CD14-positive monocyte (primary cell): ENCODE measurements around the gene SSH3. TPM values are rescaled to one million over a fixed set of nuclear protein-coding genes. Genes with fewer than 3 reads are reported as not detected.
A peak's percentile ranks its signal among the peaks of the same experiment; 100 is the strongest.

Experiments used
- DNase-seq, 3 donors: peaks; one replicate each; pipeline ENCODE4 v3.0.0-alpha.2; 2011 to 2022
- H2AFZ ChIP-seq: 2 replicates; pipeline ENCODE4 v1.6.0; 2012; ENCODE audit warnings: mild to moderate bottlenecking, low read depth, low read length, inconsistent platforms; ENCODE audit not compliant: insufficient read depth, poor library complexity, severe bottlenecking
- H3K27ac ChIP-seq, 2 donors: 1 replicate in 1 of 2; 2 replicates in 1 of 2; pipeline ENCODE4 v1.5.1; 2012 to 2013; ENCODE audit warnings: low read length in 2 of 2, control low read depth in 1 of 2, inconsistent platforms in 1 of 2, low read depth in 1 of 2, mild to moderate bottlenecking in 1 of 2
- H3K27me3 ChIP-seq, 2 donors: one replicate each; pipeline versions ENCODE4 v1.6.0 to v1.6.1; 2011 to 2013; ENCODE audit warnings: low read length in 2 of 2; ENCODE audit not compliant: control insufficient read depth in 2 of 2, insufficient read depth in 2 of 2
- H3K36me3 ChIP-seq, 2 donors: replicated peaks in 1 of 2; 1 replicate in 1 of 2; 2 replicates in 1 of 2; pipeline versions ENCODE4 v1.5.1 to v1.6.1; 2012 to 2013; ENCODE audit warnings: low read length in 2 of 2, control low read depth in 1 of 2, inconsistent platforms in 1 of 2, mild to moderate bottlenecking in 1 of 2; ENCODE audit not compliant: insufficient read depth in 2 of 2, control insufficient read depth in 1 of 2
- H3K4me1 ChIP-seq, 2 donors: 1 replicate in 1 of 2; 2 replicates in 1 of 2; pipeline versions ENCODE4 v1.5.1 to v1.6.1; 2012 to 2013; ENCODE audit warnings: low read length in 2 of 2, control low read depth in 1 of 2, inconsistent platforms in 1 of 2, mild to moderate bottlenecking in 1 of 2, moderate library complexity in 1 of 2; ENCODE audit not compliant: insufficient read depth in 2 of 2, control insufficient read depth in 1 of 2
- H3K4me2 ChIP-seq: replicated peaks from 2 replicates; pipeline ENCODE3; 2012; ENCODE audit warnings: low read length, moderate library complexity, mild to moderate bottlenecking; ENCODE audit not compliant: poor library complexity, severe bottlenecking; ENCODE audit errors: extremely low read depth
- H3K4me3 ChIP-seq, 3 experiments: fragments of 200-600 bp in 1 of 3; sonication (generic) in 1 of 3; replicated peaks in 1 of 3; 1 replicate in 2 of 3; 2 replicates in 1 of 3; pipeline ENCODE4 v1.5.1; 2011 to 2013; ENCODE audit warnings: low read length in 3 of 3, mild to moderate bottlenecking in 3 of 3, control low read depth in 2 of 3, low read depth in 2 of 3, inconsistent platforms in 1 of 3, moderate library complexity in 1 of 3
- H3K79me2 ChIP-seq: 2 replicates; pipeline ENCODE4 v1.6.0; 2012; ENCODE audit warnings: mild to moderate bottlenecking, control low read depth, inconsistent platforms, low read length, moderate library complexity; ENCODE audit not compliant: insufficient read depth
- H3K9ac ChIP-seq: 2 replicates; pipeline ENCODE4 v1.6.0; 2017; ENCODE audit warnings: low read length, mild to moderate bottlenecking; ENCODE audit not compliant: insufficient read depth, poor library complexity, severe bottlenecking
- H3K9me3 ChIP-seq, 2 donors: replicated peaks in 1 of 2; 1 replicate in 1 of 2; 2 replicates in 1 of 2; pipeline versions ENCODE4 v1.5.1 to v1.6.1; 2012 to 2013; ENCODE audit warnings: low read length in 2 of 2, control low read depth in 1 of 2; ENCODE audit not compliant: control insufficient read depth in 1 of 2, insufficient read depth in 1 of 2
- H4K20me1 ChIP-seq: 2 replicates; pipeline ENCODE4 v1.6.0; 2012; ENCODE audit warnings: mild to moderate bottlenecking, low read length, control low read depth, moderate library complexity; ENCODE audit not compliant: insufficient read depth
- H3K27ac Mint-ChIP-seq, 7 donors: one replicate each; pipeline ENCODE4 v1.8.0; 2020; ENCODE audit warnings: mild to moderate bottlenecking in 7 of 7, mixed read lengths in 7 of 7, moderate library complexity in 6 of 7, inconsistent platforms in 2 of 7
- H3K27me3 Mint-ChIP-seq, 3 donors: one replicate each; pipeline ENCODE4 v1.8.0; 2021 to 2022; ENCODE audit warnings: low read depth in 3 of 3, mild to moderate bottlenecking in 3 of 3, mixed read lengths in 3 of 3, moderate library complexity in 3 of 3, inconsistent platforms in 1 of 3
- H3K36me3 Mint-ChIP-seq, 2 donors: one replicate each; pipeline ENCODE4 v1.8.0; 2020; ENCODE audit warnings: mixed read lengths in 2 of 2, inconsistent platforms in 1 of 2, mild to moderate bottlenecking in 1 of 2
- H3K4me1 Mint-ChIP-seq: one replicate; pipeline ENCODE4 v1.8.0; 2020; ENCODE audit warnings: mild to moderate bottlenecking, mixed read lengths
- H3K4me3 Mint-ChIP-seq, 2 donors: one replicate each; pipeline ENCODE4 v1.8.0; 2020; ENCODE audit warnings: mild to moderate bottlenecking in 2 of 2, mixed read lengths in 2 of 2, moderate library complexity in 1 of 2
- H3K9me3 Mint-ChIP-seq, 7 donors: one replicate each; pipeline ENCODE4 v1.8.0; 2020 to 2022; ENCODE audit warnings: mixed read lengths in 7 of 7, mild to moderate bottlenecking in 6 of 7, moderate library complexity in 6 of 7, inconsistent platforms in 2 of 7
- WGBS: methylation state at CpG from one replicate; pipeline ENCODE4 v1.1.5; 2013; ENCODE audit warnings: missing lambda C conversion rate; ENCODE audit not compliant: insufficient coverage; 5-methylcytosine and 5-hydroxymethylcytosine counted together
- intact Hi-C, 2 donors: fragments of 100-400 bp; cut with micrococcal nuclease; formaldehyde crosslinking; loops; one replicate each; pipeline versions ENCODE4 v1.15.0 to v1.15.1; 2023
- polyA plus RNA-seq, 3 donors: library from polyadenylated mRNA; depleted of rRNA in 1 of 3; unstranded in 2 of 3; stranded (reverse) in 1 of 3; fragments of 300-500 nt in 2 of 3; fragments of >200 nt in 1 of 3; fragmentation: Illumina TruSeq in 2 of 3; gene quantifications; 1 replicate in 2 of 3; 2 replicates in 1 of 3; pipeline ENCODE4 v1.2.3, GENCODE V29; 2012 to 2021
- TF ChIP-seq, protein P1 (sequence below): fragments of 200-600 bp; IDR thresholded peaks from one replicate; pipeline ENCODE4 v1.8.0; 2022; ENCODE audit warnings: antibody characterized with exemption, mild to moderate bottlenecking

The SSH3 gene
- polyA plus RNA-seq, 3 donors = 3.6 to 23.3 (median 5.8) TPM

DNA sequence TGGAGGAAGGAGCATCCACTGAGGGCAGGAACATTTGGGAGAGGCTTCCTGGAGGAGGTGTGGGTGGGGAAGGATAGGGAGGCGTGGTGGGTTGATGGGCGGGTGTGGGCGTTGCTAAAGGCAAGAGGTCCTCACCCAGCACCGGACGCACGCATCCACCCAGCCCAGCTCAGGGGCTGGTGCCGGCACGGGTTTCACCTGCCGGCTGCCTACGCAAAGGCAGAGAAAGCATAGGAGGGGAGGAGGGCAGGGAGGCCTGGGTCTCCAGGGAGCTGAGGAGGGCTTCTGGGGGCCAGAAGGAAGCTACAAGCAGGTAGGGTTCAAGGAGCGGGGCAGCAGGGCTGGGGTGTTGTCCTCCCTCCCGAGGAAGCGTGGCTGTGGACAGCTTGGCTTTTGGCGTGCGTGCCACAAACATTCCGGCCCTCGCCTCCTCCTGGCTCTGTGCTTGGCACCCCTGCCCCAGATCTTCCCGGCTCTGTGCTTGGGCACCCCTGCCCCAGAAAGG, 7.8 kb downstream of the SSH3 start:
- H3K27me3 ChIP-seq = no peaks in the 10 kb centered on the region
- peak overlapping the region in 2 of 7 donors; percentile 45 to 61 for H3K27ac Mint-ChIP-seq
- 94% methylated on average over 14 of the region's 18 CpGs for WGBS
- no peak overlapping the region for H3K4me2 ChIP-seq
- peaks cover 29% of the 10 kb centered on the region for H3K4me1 Mint-ChIP-seq
- no peak overlapping the region for H3K4me3 ChIP-seq
- TF ChIP-seq, protein P1, sequence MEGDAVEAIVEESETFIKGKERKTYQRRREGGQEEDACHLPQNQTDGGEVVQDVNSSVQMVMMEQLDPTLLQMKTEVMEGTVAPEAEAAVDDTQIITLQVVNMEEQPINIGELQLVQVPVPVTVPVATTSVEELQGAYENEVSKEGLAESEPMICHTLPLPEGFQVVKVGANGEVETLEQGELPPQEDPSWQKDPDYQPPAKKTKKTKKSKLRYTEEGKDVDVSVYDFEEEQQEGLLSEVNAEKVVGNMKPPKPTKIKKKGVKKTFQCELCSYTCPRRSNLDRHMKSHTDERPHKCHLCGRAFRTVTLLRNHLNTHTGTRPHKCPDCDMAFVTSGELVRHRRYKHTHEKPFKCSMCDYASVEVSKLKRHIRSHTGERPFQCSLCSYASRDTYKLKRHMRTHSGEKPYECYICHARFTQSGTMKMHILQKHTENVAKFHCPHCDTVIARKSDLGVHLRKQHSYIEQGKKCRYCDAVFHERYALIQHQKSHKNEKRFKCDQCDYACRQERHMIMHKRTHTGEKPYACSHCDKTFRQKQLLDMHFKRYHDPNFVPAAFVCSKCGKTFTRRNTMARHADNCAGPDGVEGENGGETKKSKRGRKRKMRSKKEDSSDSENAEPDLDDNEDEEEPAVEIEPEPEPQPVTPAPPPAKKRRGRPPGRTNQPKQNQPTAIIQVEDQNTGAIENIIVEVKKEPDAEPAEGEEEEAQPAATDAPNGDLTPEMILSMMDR = no peak
- peaks cover 49 to 52% of the 10 kb centered on the region in 2 donors for H3K36me3 ChIP-seq
- no peaks in the 10 kb centered on the region for H3K9me3 Mint-ChIP-seq
- H3K27me3 Mint-ChIP-seq = no peaks in the 10 kb centered on the region
- no peaks in the 10 kb centered on the region for H3K79me2 ChIP-seq
- no peak for DNase-seq
- intact Hi-C loops = no loop called here
- H3K27ac ChIP-seq = no peak overlapping the region
- peaks cover 43 to 56% of the 10 kb centered on the region in 2 donors for H3K36me3 Mint-ChIP-seq
- peaks cover 17% of the 10 kb centered on the region for H4K20me1 ChIP-seq
- no peak overlapping the region for H3K4me3 Mint-ChIP-seq
- peaks cover 26 to 29% of the 10 kb centered on the region in 2 donors for H3K4me1 ChIP-seq
- H2AFZ ChIP-seq = no peak overlapping the region
- no peak overlapping the region for H3K9ac ChIP-seq
- no peaks in the 10 kb centered on the region for H3K9me3 ChIP-seq

DNA sequence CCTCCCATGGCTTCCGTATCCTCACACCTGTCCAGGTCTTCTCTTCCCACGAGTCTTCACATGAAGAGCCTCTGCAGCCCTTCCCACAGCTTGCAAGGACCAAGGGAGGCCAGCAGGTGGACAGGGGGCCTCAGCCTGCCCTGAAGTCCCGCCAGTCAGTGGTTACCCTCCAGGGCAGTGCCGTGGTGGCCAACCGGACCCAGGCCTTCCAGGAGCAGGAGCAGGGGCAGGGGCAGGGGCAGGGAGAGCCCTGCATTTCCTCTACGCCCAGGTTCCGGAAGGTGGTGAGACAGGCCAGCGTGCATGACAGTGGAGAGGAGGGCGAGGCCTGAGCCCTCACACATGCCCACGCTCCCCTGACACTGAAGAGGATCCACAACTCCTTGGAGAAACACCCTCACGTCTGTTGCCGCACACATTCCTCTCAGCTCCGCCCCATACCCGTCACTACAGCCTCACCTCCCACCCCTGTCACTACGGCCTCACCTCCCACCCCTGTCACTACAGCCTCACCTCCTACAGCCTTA, 8.3 kb downstream of the SSH3 start:
- no peaks in the 10 kb centered on the region for H3K79me2 ChIP-seq
- H3K27ac ChIP-seq = peak overlapping the region; percentile 16 to 40
- no peaks in the 10 kb centered on the region for H3K27me3 Mint-ChIP-seq
- no peak overlapping the region for H3K4me3 Mint-ChIP-seq
- H3K27ac Mint-ChIP-seq = peak overlapping the region in 5 of 7 donors; percentile 19 to 86 (median 68)
- no peaks in the 10 kb centered on the region for H3K27me3 ChIP-seq
- H3K4me3 ChIP-seq = no peak overlapping the region
- H3K36me3 Mint-ChIP-seq = peaks cover 41 to 52% of the 10 kb centered on the region in 2 donors
- peaks cover 13% of the 10 kb centered on the region for H4K20me1 ChIP-seq
- WGBS = 94% methylated on average over 11 of the region's 15 CpGs
- no peak overlapping the region for H3K4me2 ChIP-seq
- H3K9me3 Mint-ChIP-seq = no peaks in the 10 kb centered on the region
- peaks cover 49 to 50% of the 10 kb centered on the region in 2 donors for H3K36me3 ChIP-seq
- H3K9ac ChIP-seq = no peak overlapping the region
- H3K4me1 ChIP-seq = peaks cover 30 to 33% of the 10 kb centered on the region in 2 donors
- peaks cover 29% of the 10 kb centered on the region for H3K4me1 Mint-ChIP-seq
- TF ChIP-seq, protein P1 = no peak
- no peak overlapping the region for H2AFZ ChIP-seq
- no peaks in the 10 kb centered on the region for H3K9me3 ChIP-seq
- intact Hi-C loops = no loop called here
- no peak for DNase-seq
